PC-3 (cell line): Measurements from ENCODE around the gene USP32.
"Not testable (repeated sequence)": the region's sequence is repeated elsewhere in the genome, so short reads cannot be mapped to it uniquely, and the experiment has no call there.

Experiments used
- CTCF ChIP-seq: fragments of 300-600 bp; sonication (generic); conservative IDR thresholded peaks from 2 replicates; pipeline ENCODE4 v1.5.1; 2017; ENCODE audit warnings: antibody characterized with exemption, low read depth, mild to moderate bottlenecking, low read length
- EZH2 ChIP-seq: fragments of 300-600 bp; sonication (generic); IDR thresholded peaks from one replicate; pipeline ENCODE4 v1.6.1; 2017; ENCODE audit warnings: antibody characterized with exemption, mild to moderate bottlenecking, low read length; ENCODE audit not compliant: unreplicated experiment
- EZH2phosphoT487 ChIP-seq: fragments of 300-600 bp; sonication (generic); IDR thresholded peaks from 2 replicates; pipeline ENCODE4 v1.6.1; 2018; ENCODE audit warnings: mild to moderate bottlenecking, antibody characterized with exemption, low read length, borderline replicate concordance

- not testable (repeated sequence) for TF ChIP-seq CTCF, EZH2phosphoT487, EZH2
These were observed 49.4 kb downstream of the USP32 start for GRCh38 chr17:60342492-60342891.
